Stomach (tissue), 4 donors: ENCODE results near the gene CHRM5.

Experiments
- POLR2A ChIP-seq, 4 donors: fragments of 450-650 bp; IDR thresholded peaks; one replicate each; pipeline ENCODE4 v1.6.1; 2016; ENCODE audit warnings: antibody characterized with exemption in 4 of 4, control low read depth in 2 of 4, mild to moderate bottlenecking in 1 of 4, moderate library complexity in 1 of 4
- TF ChIP-seq, protein P1 (sequence below), 7 experiments: fragments of 450-650 bp in 4 of 7; fragments of 200-600 bp in 3 of 7; sonication (generic) in 3 of 7; IDR thresholded peaks; one replicate each; pipeline ENCODE4 v1.5.1; 2016 to 2019; ENCODE audit warnings: antibody characterized with exemption in 7 of 7, control low read depth in 2 of 7, mild to moderate bottlenecking in 1 of 7

DNA sequence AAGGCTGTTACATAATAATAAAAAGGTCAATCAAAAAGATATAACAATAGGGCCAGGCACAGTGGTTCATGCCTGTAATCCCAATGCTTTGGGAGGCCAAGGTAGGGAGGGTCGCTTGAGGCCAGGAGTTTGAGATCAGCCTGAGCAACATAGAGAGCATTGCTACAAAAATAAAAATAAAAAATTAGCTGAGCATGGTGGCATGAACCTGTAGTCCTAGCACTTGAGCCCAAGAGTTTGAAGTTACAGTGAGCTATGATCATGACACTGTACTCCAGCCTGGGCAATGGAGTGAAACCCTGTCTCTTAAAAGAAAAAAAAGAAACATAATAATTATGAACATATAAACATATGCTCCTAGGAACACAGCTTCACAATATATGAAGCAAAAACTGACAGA lies 41.4 kb downstream of the CHRM5 start:
- TF ChIP-seq, protein P1, sequence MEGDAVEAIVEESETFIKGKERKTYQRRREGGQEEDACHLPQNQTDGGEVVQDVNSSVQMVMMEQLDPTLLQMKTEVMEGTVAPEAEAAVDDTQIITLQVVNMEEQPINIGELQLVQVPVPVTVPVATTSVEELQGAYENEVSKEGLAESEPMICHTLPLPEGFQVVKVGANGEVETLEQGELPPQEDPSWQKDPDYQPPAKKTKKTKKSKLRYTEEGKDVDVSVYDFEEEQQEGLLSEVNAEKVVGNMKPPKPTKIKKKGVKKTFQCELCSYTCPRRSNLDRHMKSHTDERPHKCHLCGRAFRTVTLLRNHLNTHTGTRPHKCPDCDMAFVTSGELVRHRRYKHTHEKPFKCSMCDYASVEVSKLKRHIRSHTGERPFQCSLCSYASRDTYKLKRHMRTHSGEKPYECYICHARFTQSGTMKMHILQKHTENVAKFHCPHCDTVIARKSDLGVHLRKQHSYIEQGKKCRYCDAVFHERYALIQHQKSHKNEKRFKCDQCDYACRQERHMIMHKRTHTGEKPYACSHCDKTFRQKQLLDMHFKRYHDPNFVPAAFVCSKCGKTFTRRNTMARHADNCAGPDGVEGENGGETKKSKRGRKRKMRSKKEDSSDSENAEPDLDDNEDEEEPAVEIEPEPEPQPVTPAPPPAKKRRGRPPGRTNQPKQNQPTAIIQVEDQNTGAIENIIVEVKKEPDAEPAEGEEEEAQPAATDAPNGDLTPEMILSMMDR (IDR thresholded peaks at IDR 0.05), result no peak
- TF ChIP-seq POLR2A (IDR thresholded peaks at IDR 0.05), result no peak
